DMS153 treated with DMSO at 0.1 percent for 48 hours (cell line): Measurements from ENCODE around the gene SERPIND1.
A peak's percentile ranks its signal among the peaks of the same experiment; 100 is the strongest.

Experiments
- DNase-seq: peaks from one replicate; lab custom pipeline; 2025; ENCODE audit not compliant: unreplicated experiment; lab: John Stamatoyannopoulos, UW

Gene SERPIND1

GRCh38 chr22:20771918-20772625 is 1.8 kb upstream of the SERPIND1 start:
- DNase-seq = no peak

- no peak for DNase-seq
Observed at GRCh38 chr22:20774882-20775281, 969 bp downstream of the SERPIND1 start.

- no peak for DNase-seq
Observed at GRCh38 chr22:20775342-20775895, 1.5 kb downstream of the SERPIND1 start.

GRCh38 chr22:20776624-20777405 is 2.9 kb downstream of the SERPIND1 start:
- no peak for DNase-seq

GRCh38 chr22:20777420-20778177 is 3.7 kb downstream of the SERPIND1 start:
- peak; percentile 89 for DNase-seq

GRCh38 chr22:20779014-20779817 is 5.3 kb downstream of the SERPIND1 start:
- no peak for DNase-seq

GRCh38 chr22:20779818-20780158 is 5.9 kb downstream of the SERPIND1 start:
- no peak for DNase-seq

GRCh38 chr22:20781272-20781990 is 7.5 kb downstream of the SERPIND1 start:
- DNase-seq = no peak

- no peak for DNase-seq
Observed at GRCh38 chr22:20782083-20782482, 8.2 kb downstream of the SERPIND1 start.

- DNase-seq = no peak
Observed at GRCh38 chr22:20782596-20783299, 8.8 kb downstream of the SERPIND1 start.

GRCh38 chr22:20783300-20783673 is 9.4 kb downstream of the SERPIND1 start:
- no peak for DNase-seq

GRCh38 chr22:20783844-20784723 is 10.2 kb downstream of the SERPIND1 start:
- DNase-seq = peak; percentile 50

- DNase-seq = no peak
Observed at GRCh38 chr22:20785415-20785814, 11.5 kb downstream of the SERPIND1 start.

GRCh38 chr22:20786048-20786447 is 12.1 kb downstream of the SERPIND1 start:
- DNase-seq = no peak

- DNase-seq = no peak
Observed at GRCh38 chr22:20786536-20786979, 12.6 kb downstream of the SERPIND1 start.

- DNase-seq = no peak
Observed at GRCh38 chr22:20787223-20787622, 13.3 kb downstream of the SERPIND1 start.

GRCh38 chr22:20787746-20788626 is 14.1 kb downstream of the SERPIND1 start:
- no peak for DNase-seq
